GM18907 (cell line): ENCODE measurements around the gene LRRC41.
A peak's percentile ranks its signal among the peaks of the same experiment; 100 is the strongest.
"Not testable (repeated sequence)": the region's sequence is repeated elsewhere in the genome, so short reads cannot be mapped to it uniquely, and the experiment has no call there.

Experiments
- ATAC-seq: cut with Tn5 transposase; IDR thresholded peaks from one replicate; pipeline ENCODE4 v1.9.1; 2021; ENCODE audit warnings: mild to moderate bottlenecking, moderate library complexity; ENCODE audit not compliant: unreplicated experiment

LRRC41 gene

GRCh38 chr1:46246548-46247435, 56.6 kb downstream of the LRRC41 start:
- peak; percentile 44 for ATAC-seq

GRCh38 chr1:46246136-46246535, 57.3 kb downstream of the LRRC41 start:
- ATAC-seq = not testable (repeated sequence)

- no peak for ATAC-seq
Measured at GRCh38 chr1:46244656-46245371, 58.6 kb downstream of the LRRC41 start.

- ATAC-seq = not testable (repeated sequence)
Measured at GRCh38 chr1:46243831-46244230, 59.6 kb downstream of the LRRC41 start.

GRCh38 chr1:46242918-46243317, 60.5 kb downstream of the LRRC41 start:
- no peak for ATAC-seq

GRCh38 chr1:46241733-46242132, 61.7 kb downstream of the LRRC41 start:
- ATAC-seq = not testable (repeated sequence)

GRCh38 chr1:46238865-46239264, 64.6 kb downstream of the LRRC41 start:
- ATAC-seq = not testable (repeated sequence)

GRCh38 chr1:46236882-46237281, 66.5 kb downstream of the LRRC41 start:
- no peak for ATAC-seq

GRCh38 chr1:46231231-46231630, 72.2 kb downstream of the LRRC41 start:
- not testable (repeated sequence) for ATAC-seq
